ENCODE measurements around the gene SH3YL1. TPM values are rescaled to one million over a fixed set of nuclear protein-coding genes. Genes with fewer than 3 reads are reported as not detected.

The SH3YL1 gene
- total and polyA plus RNA-seq, 2 experiments from 2014 or later: 35.6 to 45.8 TPM

DNA sequence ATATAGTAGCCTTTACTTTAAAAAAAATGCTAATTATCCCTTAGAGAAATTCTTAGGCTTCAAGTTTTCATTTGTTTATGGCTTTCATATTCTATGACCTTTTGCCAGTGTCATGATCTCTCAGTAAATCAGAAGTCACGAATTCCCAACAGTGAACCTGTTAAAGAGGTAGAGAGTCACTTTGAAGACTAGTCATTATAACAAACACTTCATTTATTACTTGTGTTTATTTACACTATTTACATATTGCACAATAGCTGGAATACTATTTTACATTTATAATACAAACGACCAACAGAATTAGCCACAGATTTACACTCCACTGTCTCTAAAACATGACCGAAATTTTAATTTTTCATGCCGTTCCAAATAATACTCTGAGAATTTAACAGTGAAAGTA is 15.5 kb upstream of the SH3YL1 start (continued):
- TF ChIP-seq ZNF462 (CRISPR knock-in tag; IDR thresholded peaks at IDR 0.05) (no peak), ZNF114 (CRISPR knock-in tag; IDR thresholded peaks at IDR 0.05) (no peak), NANOG (IDR thresholded peaks at IDR 0.05; ENCODE audit: borderline replicate concordance) (no peak), STAT1 (IDR thresholded peaks at IDR 0.05; ENCODE audit: unreplicated experiment) (no peak), JUNB (IDR thresholded peaks at IDR 0.05; ENCODE audit: unreplicated experiment) (no peak)

DNA sequence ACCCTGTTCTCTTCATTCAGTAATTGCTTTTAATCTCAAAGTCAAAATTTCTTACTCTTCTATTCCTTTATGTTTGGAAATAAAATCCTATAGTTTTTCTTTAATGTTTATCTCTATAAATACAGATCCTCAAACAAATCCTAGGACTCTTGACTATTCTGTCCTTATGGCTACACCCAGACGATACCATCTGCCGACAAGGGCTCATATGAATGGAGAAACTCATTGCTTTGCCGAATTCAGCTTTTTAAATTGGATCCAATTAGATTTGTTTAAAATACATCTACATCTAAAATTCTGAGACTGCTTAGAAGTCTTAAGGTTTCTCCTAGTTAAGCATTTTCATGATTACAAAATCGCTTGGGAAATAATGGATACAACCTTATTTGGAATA is 15.1 kb upstream of the SH3YL1 start:
- Histone ChIP-seq H3K9me2 (ENCODE audit: insufficient read depth) (no peaks in the 10 kb centered on the region), H3K79me2 (replicated peaks; ENCODE audit: insufficient read depth) (peaks cover 53% of the 10 kb centered on the region), H2AFZ (no peak overlapping the region), H3K36me3 (ENCODE audit: insufficient read depth) (peaks cover 36% of the 10 kb centered on the region), H4K20me1 (replicated peaks; ENCODE audit: insufficient read depth) (peaks cover 28% of the 10 kb centered on the region), H3K27ac (ENCODE audit: low read depth) (no peak overlapping the region), H3K4me1 (ENCODE audit: insufficient read depth) (peaks cover 13% of the 10 kb centered on the region), H3K4me3 (no peak overlapping the region), H3K4me2 (no peak overlapping the region), H3K27me3 (ENCODE audit: insufficient read depth) (no peaks in the 10 kb centered on the region), H3F3A (replicated peaks; ENCODE audit: low read depth) (peaks cover 4% of the 10 kb centered on the region; the same call in 1 of the 2 replicates)
- Mint-ChIP-seq H3K27ac (no peak overlapping the region), H3K9me3 (no peaks in the 10 kb centered on the region), H3K4me1 (peaks cover 11% of the 10 kb centered on the region), H3K36me3 (ENCODE audit: low read depth) (peaks cover 63% of the 10 kb centered on the region), H3K4me3 (no peak overlapping the region), H3K27me3 (ENCODE audit: insufficient read depth, low read depth, poor library complexity) (peaks cover 4% of the 10 kb centered on the region)
- DNase-seq (ENCODE audit: low spot score) (no peak), ATAC-seq (no peak)
- TF ChIP-seq ZNF114 (CRISPR knock-in tag; IDR thresholded peaks at IDR 0.05) (no peak), ZNF462 (CRISPR knock-in tag; IDR thresholded peaks at IDR 0.05) (no peak), CREB1 (CRISPR knock-in tag; IDR thresholded peaks at IDR 0.05; ENCODE audit: low read depth) (no peak)
